GM21737 (cell line): ENCODE results near the gene DNER.
"Not testable (repeated sequence)": the region's sequence is repeated elsewhere in the genome, so short reads cannot be mapped to it uniquely, and the experiment has no call there.

Experiments used
- ATAC-seq: cut with Tn5 transposase; IDR thresholded peaks from one replicate; pipeline ENCODE4 v1.9.1; 2021; ENCODE audit warnings: mild to moderate bottlenecking, moderate library complexity; ENCODE audit not compliant: unreplicated experiment

DNER gene

GRCh38 chr2:229506699-229507098 lies 207.7 kb downstream of the DNER start:
- not testable (repeated sequence) for ATAC-seq

GRCh38 chr2:229501051-229501794 lies 213.1 kb downstream of the DNER start:
- ATAC-seq: no peak

- ATAC-seq: no peak
These were observed 222.3 kb downstream of the DNER start for GRCh38 chr2:229492034-229492433.

GRCh38 chr2:229490167-229490566 lies 224.2 kb downstream of the DNER start:
- ATAC-seq: no peak

- no peak for ATAC-seq
These were observed 225.3 kb downstream of the DNER start for GRCh38 chr2:229489016-229489415.

- ATAC-seq: no peak
These were observed 226.1 kb downstream of the DNER start for GRCh38 chr2:229488232-229488631.

- no peak for ATAC-seq
These were observed 227.7 kb downstream of the DNER start for GRCh38 chr2:229486673-229487072.

- ATAC-seq: no peak
These were observed 228.5 kb downstream of the DNER start for GRCh38 chr2:229485857-229486256.

GRCh38 chr2:229477269-229477755 lies 237.0 kb downstream of the DNER start:
- ATAC-seq: no peak

- no peak for ATAC-seq
These were observed 238.6 kb downstream of the DNER start for GRCh38 chr2:229475778-229476177.

- no peak for ATAC-seq
These were observed 240.2 kb downstream of the DNER start for GRCh38 chr2:229474125-229474524.

GRCh38 chr2:229470781-229471180 lies 243.6 kb downstream of the DNER start:
- no peak for ATAC-seq

GRCh38 chr2:229467783-229468182 lies 246.6 kb downstream of the DNER start:
- no peak for ATAC-seq

GRCh38 chr2:229463841-229464346 lies 250.5 kb downstream of the DNER start:
- ATAC-seq: no peak

- no peak for ATAC-seq
These were observed 252.2 kb downstream of the DNER start for GRCh38 chr2:229462112-229462511.

- ATAC-seq: no peak
These were observed 258.3 kb downstream of the DNER start for GRCh38 chr2:229456091-229456490.

GRCh38 chr2:229454934-229455631 lies 259.3 kb downstream of the DNER start:
- no peak for ATAC-seq

GRCh38 chr2:229453230-229453629 lies 261.1 kb downstream of the DNER start:
- no peak for ATAC-seq

- no peak for ATAC-seq
These were observed 262.5 kb downstream of the DNER start for GRCh38 chr2:229451852-229452251.

- no peak for ATAC-seq
These were observed 267.1 kb downstream of the DNER start for GRCh38 chr2:229447227-229447626.

- ATAC-seq: no peak
These were observed 268.0 kb downstream of the DNER start for GRCh38 chr2:229446350-229446749.
